GM18508 (cell line): ENCODE results near the gene TK2.
"Not testable (repeated sequence)": the region's sequence is repeated elsewhere in the genome, so short reads cannot be mapped to it uniquely, and the experiment has no call there.

ENCODE experiments used
- ATAC-seq: cut with Tn5 transposase; IDR thresholded peaks from one replicate; pipeline ENCODE4 v1.9.1; 2021; ENCODE audit warnings: moderate number of reproducible peaks; ENCODE audit not compliant: insufficient read depth, unreplicated experiment

The TK2 gene

DNA sequence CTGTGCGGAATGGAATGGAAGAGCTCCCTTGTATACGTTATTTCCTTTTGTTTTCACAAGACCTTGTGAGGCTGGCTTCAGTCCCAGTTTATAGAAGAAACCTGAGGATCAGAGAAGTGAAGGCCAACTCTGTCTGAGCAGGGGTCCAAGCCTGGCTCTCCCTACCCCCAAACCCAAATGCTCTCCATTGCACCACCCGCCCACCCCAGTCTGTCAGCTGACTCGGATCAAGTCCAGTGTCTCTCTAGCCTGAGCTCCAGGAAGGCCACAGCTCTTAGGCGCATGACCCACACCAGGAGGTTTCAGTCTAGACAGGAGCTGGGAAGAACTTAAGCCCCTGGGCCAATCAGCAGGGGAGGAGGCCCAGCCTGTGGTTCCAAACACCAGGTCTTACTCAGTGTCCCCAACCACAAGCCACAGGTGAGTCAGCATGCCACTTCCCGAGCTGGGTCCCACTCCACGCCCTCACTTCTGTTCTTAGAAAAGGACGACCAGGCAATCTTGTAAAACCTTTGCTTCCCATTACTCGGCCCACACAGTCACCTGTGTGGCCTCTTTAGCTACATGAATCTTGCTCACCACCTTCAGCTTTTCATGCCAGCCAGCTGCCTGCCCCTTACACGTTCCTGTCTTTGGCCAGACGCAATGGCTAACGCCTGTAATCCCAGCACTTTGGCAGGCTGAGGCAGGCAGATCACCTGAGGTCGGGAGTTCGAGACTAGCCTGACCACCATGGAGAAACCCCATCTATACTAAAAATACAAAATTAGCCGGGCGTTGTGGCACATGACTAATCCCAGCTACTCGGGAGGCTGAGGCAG, 27.8 kb downstream of the TK2 start:
- peak; percentile 60 for ATAC-seq

DNA sequence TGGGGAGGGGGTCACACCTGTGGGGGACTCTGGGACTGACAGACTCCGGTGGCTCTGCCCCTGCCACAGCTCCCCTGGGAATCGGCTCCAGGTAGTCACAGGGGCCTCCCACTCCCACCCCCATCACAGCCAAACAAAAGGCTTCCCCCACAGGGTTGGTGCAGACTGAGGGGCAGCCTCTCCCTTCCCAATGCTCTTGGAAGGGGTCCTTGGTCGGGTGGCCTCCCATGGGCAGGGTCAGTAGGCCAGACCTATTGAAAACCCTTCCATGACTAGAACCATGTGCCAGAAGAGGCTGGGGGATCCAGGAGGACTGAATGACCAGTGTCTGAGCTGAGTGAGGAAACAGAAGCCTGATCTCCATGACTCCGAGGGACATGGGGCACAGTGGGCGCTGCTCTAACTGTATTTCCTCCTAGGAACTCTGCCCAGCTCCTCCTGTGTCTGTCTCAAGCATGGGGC, 28.6 kb downstream of the TK2 start:
- no peak for ATAC-seq

DNA sequence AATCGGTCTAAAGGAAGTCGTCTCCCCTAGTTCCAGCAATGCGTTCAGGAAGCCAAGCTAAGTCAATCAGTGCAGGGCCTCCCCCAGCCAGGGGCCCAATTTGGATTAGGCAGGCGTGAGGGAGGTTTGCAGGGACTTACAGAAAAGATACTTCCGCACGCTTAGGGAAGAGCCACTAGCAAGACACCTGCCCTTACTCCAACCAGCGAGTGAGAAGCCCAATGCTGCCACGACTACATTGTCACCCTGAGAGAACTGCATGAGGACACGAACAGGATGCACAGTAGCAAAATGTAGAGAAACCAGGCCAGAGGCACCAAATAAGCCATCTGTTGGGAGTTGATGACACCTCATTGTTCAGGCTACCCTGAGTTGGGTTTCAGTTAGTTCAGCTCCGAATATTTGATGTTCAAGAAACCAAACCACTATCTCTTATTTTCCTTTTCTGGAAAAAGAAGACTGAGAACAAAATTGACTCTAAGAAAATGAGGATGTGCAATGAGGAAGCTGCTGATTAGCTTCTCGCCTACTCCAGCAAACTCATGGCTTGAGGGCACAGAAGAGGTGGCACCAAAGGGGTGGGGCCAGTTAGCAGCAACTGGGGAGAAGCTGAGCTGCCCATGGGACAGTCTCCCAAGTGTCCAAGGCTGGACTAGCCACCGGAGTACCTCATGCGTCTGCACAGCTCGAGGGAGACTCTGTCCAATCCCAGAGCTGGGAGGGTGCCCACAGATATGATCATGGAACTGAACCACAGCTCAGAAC, 29.3 kb downstream of the TK2 start:
- ATAC-seq = no peak

- ATAC-seq = no peak
Observed at GRCh38 chr16:66519482-66520373, 30.2 kb downstream of the TK2 start.

DNA sequence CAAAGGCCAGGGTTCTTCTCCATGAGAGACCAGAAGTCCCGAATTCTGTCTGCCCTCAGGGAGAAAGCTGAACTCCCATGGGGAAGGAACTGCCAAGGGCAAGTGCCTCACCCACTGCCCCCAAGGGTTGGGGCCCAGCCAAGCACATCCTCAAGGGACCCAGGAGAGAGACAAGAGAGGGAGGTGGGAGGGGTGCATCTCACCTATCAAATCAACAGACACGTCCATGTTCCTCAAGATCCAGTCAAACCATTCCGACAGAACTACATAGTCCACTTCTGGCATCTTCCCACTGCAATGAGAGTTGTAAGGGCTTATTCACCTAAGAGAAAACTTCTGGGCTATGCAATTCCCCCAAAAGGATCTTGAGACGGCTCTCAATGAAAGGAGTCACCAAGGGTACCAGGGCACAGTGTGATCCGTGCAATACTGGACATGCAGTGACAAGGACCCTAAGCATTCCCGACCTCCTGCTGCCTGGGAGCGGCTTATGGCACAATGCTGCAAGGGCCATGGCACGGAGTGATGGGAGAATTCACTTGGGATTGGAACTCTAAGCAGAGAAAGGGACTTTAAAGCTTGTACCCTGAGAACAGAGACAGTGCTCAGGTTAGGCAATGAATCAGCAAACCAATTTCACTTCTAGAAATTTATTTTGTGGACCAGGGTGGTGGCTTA, 32.2 kb downstream of the TK2 start:
- ATAC-seq = no peak

- peak; percentile 93 for ATAC-seq
Observed at GRCh38 chr16:66516808-66517585, 32.9 kb downstream of the TK2 start.

DNA sequence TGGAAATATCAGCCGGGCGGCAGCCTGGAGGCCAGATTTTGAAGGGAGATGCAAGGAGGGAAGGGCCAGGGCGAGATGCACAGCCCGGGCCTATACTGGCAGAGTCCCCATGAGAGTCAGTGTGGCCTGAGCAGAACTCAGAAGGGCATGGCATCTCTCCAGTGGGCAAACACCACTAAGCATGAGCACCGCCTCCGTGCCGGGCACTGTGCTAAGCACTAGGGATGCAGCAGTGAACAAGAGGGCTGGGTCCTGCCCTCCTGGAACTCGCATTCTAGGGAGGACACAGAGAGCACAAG, 33.5 kb downstream of the TK2 start:
- ATAC-seq = peak; percentile 21

DNA sequence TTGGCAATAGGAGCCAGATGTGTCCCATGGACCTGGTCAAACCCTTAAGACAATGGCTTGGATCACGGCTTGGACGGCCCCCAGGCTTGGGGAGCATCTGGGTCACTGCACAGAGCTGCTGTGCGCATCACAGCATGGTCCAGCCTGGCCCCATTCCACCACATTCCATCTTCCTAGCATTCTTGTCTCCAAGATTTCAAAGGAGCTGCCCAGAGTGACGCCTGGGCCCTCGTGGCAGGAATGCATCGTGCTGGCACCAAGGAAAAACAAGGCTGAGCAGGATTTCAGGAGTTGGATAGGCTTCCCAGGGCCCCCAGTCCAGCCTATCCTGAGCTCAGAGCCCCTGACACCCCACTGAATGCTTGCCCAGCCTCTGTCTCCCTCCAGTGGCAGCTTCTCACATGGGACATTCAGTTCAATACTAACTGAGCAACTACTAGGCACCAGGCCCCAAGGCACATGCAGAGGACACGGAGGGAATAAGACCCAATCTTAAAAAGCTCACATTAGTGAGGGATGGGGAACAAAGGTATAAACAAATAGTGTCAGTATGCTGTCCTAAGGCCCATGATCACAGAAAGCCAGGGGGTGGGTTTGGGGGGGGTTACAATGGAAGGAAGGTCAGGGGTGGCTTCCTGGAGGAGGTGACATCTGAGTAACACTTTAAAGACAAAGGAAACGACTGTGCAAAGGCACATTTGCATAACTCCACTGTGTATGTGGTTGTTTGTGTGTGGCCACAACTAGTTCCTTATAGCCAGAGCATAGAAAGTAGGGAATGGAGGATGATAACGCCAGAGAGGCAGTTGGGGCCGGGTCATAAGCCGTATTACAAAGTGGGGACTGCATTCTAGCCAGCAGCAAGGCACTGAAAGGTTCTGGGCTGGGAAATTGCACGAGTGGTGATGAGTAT, 34.1 kb downstream of the TK2 start:
- ATAC-seq = no peak

DNA sequence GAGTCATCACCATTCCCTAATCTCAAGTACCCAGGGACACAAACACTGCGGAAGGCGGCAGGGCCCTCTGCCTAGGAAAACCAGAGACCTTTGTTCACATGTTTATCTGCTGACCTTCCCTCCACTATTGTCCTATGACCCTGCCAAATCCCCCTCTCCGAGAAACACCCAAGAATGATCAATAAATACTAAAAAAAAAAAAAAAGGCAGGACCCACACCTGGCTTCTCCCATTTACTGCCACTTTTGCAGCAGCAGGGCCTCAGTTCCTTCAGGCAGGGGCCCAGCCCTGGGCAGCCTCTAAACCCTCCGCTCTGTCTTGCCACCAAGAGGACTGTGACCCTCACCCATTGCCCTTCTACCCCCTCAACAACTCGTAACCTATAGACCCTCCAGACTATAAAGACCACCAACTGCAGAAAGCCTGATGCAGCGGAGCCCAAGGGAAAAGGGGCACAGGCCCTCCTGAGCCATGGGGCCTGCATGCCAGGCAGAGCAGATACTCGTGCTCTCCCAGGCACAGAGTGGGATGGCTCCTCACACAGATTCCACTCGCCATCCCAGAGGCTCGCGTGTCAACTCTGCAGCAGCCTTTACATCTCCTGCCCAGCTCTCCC, 34.8 kb downstream of the TK2 start:
- ATAC-seq = not testable (repeated sequence)

GRCh38 chr16:66514391-66514790, 35.5 kb downstream of the TK2 start:
- ATAC-seq = not testable (repeated sequence)

- ATAC-seq = no peak
Observed at GRCh38 chr16:66513111-66513723, 36.7 kb downstream of the TK2 start.

DNA sequence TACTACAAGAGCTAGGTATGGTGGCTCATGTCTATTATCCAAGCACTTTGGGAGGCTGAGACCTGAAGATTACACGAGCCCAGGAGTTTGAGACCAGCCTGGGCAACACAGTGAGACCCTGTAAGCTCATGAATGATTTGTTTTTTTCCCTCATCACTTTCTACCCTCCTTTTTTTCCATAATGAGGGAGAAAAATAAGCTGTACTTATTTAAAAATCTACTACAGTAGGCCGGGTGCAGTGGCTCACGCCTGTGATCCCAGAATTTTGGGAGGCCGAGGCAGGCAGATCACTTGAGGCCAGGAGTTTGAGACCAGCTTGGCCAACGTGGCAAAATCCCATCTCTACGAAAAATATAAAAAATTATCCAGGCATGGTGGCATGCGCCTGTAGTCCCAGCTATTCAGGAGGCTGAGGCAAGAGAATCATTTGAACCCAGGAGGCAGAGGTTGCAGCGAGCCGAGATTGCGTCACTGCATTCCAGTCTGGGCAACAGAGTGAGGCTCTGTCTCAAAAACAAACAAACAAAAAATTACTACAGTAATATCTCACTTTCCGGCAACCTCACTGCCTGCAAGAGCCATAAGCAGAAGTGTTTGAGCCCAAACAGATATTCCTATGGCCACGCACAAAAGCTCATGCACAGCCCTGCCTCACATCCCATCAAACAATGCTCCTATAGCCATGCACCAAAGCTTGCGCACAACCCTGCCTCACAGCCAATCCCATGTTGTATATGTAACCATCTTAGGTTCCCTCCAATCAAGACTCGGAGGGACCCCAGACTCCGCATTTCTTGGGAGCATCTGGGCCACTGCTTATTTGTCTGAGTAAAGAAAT, 37.4 kb downstream of the TK2 start:
- ATAC-seq = no peak

GRCh38 chr16:66511602-66512271, 38.2 kb downstream of the TK2 start:
- no peak for ATAC-seq

DNA sequence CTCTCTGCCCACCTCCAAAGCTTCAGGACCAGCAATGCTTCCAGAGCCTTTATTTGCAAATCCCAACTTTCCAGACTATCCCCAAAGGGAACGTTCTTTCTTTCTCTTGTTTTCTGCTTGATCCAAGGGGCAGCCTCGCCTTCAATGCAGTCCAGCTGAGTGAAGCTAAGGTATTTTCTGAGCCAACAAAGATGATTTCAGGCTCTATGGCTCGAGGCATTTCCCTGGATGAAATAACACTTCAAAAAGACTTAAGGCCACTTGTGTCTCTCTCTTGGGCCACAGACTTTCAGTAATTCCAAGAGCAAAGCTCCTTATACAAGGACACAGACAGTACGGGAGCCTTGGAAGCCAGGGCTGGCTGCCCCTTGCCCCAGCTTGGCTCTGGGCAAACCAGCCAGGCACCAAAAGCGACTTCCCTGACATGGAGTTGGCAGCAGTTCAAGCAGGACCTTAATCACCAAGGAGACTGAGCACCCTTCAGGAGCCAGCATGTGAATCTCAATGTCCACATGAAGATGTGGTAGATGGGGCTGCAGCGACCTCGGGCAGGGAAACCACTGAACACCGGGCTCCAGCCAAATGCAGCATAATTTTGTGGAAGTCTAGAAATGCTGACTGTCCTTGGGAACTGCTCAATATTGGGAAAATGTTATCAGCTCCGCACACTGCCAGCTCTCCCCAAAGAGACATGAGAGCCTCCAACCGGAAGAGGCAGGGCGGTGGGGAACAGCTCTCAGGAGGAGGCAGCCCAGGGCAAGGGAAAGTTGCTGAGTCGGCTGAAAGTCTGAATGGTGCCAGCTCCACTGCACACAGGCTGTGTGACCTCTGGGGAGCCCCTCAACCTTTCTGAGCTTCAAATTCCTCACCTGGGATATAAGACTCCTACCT, 39.0 kb downstream of the TK2 start:
- no peak for ATAC-seq

GRCh38 chr16:66510298-66510697, 39.6 kb downstream of the TK2 start:
- ATAC-seq = no peak
